ENCODE results near the gene HOXD4.

The HOXD4 gene

DNA sequence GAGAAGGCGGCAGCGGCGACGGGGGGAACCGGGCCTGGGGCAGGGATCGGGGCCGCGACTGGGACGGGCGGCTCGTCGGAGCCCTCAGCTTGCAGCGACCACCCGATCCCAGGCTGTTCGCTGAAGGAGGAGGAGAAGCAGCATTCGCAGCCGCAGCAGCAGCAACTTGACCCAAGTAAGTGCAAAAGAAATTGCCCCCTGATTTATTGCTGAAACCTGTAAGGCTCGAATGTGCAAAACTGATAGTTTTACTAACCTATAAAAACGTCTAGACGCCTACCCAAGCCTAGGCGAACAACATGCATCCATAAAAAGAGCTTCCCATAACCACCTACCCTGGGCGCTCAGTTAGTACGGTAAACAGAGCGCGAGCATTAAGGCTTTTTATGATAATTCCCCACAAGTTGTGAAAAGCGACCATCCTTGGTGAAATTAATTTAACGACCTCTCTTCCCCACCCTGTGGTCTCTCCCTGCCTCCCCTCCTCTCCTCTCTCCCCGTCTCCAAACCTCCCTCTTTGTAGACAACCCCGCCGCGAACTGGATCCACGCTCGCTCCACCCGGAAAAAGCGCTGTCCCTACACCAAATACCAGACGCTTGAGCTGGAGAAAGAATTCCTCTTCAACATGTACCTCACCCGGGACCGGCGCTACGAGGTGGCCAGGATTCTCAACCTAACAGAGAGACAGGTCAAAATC lies 27.8 kb upstream of the HOXD4 start:
- no peaks in the 10 kb centered on the region for H3K9me3 ChIP-seq (ENCODE audit: low read length)
- peak overlapping the region; percentile 29 for H3K9ac ChIP-seq (ENCODE audit: low read length)
- peak overlapping the region; percentile 56 to 84 for H3K4me3 ChIP-seq (ENCODE audit: low read depth in 1 of 2, low read length in 2 of 2)
- H3K36me3 ChIP-seq (ENCODE audit: insufficient read depth, low read length), result no peaks in the 10 kb centered on the region
- H3K4me1 ChIP-seq (ENCODE audit: insufficient read depth, low read length), result peaks cover 23% of the 10 kb centered on the region
- peak overlapping the region; percentile 75 for H3K27ac ChIP-seq (ENCODE audit: low read depth, low read length)
- H3K27me3 ChIP-seq (ENCODE audit: control insufficient read depth in 1 of 2, insufficient read depth in 2 of 2, low read length in 2 of 2), result peaks cover 8 to 27% of the 10 kb centered on the region in 2 donors

DNA sequence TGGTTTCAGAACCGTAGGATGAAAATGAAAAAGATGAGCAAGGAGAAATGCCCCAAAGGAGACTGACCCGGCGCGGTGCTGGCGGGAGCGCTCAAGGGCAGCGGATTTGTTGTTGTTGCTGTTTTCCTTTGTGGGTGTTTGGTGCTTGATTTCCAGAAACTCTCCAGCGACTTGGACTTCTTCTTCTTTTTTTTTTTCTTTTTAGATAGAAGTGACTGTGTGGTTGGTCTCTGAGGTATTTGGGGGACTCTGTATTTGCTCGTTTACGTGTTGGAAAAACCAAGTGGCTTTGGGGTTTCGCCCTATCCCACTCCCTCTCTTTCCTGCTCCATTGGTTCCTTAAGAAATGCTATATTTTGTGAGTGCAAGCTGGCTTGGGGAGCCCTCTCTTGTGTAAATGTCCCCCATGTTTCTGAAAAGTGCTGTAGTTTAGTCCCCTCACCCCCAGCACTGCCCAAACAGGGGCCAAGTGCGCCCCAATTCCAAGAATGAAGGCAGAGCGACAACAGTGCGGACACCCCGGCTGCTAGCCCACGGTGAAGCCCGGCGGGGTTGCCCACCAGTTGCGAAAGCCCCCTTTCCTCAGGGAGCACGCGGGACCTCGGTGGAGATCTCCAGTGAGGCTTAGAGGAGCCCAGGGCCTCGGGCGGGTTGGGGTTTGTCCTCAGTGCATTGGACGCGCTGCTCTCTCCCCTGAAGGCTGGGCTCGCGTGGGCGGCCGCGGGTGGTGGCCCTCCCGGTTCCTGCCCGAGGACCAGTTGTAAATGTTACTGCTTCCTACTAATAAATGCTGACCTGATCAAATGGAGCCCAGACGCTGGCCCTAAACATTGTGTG lies 27.0 kb upstream of the HOXD4 start:
- H3K4me3 ChIP-seq (ENCODE audit: low read depth in 1 of 2, low read length in 2 of 2), result peak overlapping the region in 1 of 2 donors; percentile 84
- no peaks in the 10 kb centered on the region for H3K9me3 ChIP-seq (ENCODE audit: low read length)
- no peaks in the 10 kb centered on the region for H3K36me3 ChIP-seq (ENCODE audit: insufficient read depth, low read length)
- peak overlapping the region; percentile 29 for H3K9ac ChIP-seq (ENCODE audit: low read length)
- peak overlapping the region; percentile 75 for H3K27ac ChIP-seq (ENCODE audit: low read depth, low read length)
- H3K27me3 ChIP-seq (ENCODE audit: control insufficient read depth in 1 of 2, insufficient read depth in 2 of 2, low read length in 2 of 2), result peaks cover 4 to 23% of the 10 kb centered on the region in 2 donors
- H3K4me1 ChIP-seq (ENCODE audit: insufficient read depth, low read length), result peaks cover 23% of the 10 kb centered on the region

GRCh38 chr2:176124947-176125771 lies 26.2 kb upstream of the HOXD4 start:
- Histone ChIP-seq H3K4me1 (ENCODE audit: insufficient read depth, low read length) (peaks cover 22% of the 10 kb centered on the region), H3K27me3 (ENCODE audit: control insufficient read depth in 1 of 2, insufficient read depth in 2 of 2, low read length in 2 of 2) (peaks cover 4 to 17% of the 10 kb centered on the region in 2 donors), H3K4me3 (ENCODE audit: low read depth in 1 of 2, low read length in 2 of 2) (peak overlapping the region in 1 of 2 donors; percentile 41), H3K27ac (ENCODE audit: low read depth, low read length) (no peak overlapping the region), H3K9me3 (ENCODE audit: low read length) (no peaks in the 10 kb centered on the region), H3K9ac (ENCODE audit: low read length) (no peak overlapping the region), H3K36me3 (ENCODE audit: insufficient read depth, low read length) (no peaks in the 10 kb centered on the region)

DNA sequence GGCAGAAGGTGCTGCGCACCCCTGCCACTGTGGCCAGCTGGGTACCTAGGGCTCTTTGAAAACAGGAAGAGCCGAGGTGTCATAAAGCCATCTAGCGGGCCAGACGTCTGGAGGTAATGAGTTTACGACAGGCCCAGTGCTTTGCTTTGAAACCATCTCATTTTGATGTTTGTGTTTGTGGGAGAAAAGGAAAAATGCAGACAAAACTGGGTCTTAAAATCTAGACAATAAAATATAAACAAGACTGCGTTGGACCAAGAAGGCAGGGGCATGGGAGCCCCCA lies 25.6 kb upstream of the HOXD4 start:
- H3K36me3 ChIP-seq (ENCODE audit: insufficient read depth, low read length), result no peaks in the 10 kb centered on the region
- H3K27me3 ChIP-seq (ENCODE audit: control insufficient read depth in 1 of 2, insufficient read depth in 2 of 2, low read length in 2 of 2), result peaks cover 0 to 15% of the 10 kb centered on the region in 2 donors
- no peak overlapping the region for H3K27ac ChIP-seq (ENCODE audit: low read depth, low read length)
- H3K9ac ChIP-seq (ENCODE audit: low read length), result no peak overlapping the region
- peaks cover 18% of the 10 kb centered on the region for H3K4me1 ChIP-seq (ENCODE audit: insufficient read depth, low read length)
- no peaks in the 10 kb centered on the region for H3K9me3 ChIP-seq (ENCODE audit: low read length)
- H3K4me3 ChIP-seq (ENCODE audit: low read depth in 1 of 2, low read length in 2 of 2), result no peak overlapping the region

GRCh38 chr2:176126929-176127773 lies 24.2 kb upstream of the HOXD4 start:
- no peaks in the 10 kb centered on the region for H3K36me3 ChIP-seq (ENCODE audit: insufficient read depth, low read length)
- no peaks in the 10 kb centered on the region for H3K9me3 ChIP-seq (ENCODE audit: low read length)
- peak overlapping the region; percentile 23 for H3K9ac ChIP-seq (ENCODE audit: low read length)
- peak overlapping the region in 1 of 2 donors; percentile 68 for H3K4me3 ChIP-seq (ENCODE audit: low read depth in 1 of 2, low read length in 2 of 2)
- peaks cover 23% of the 10 kb centered on the region for H3K4me1 ChIP-seq (ENCODE audit: insufficient read depth, low read length)
- peak overlapping the region; percentile 74 for H3K27ac ChIP-seq (ENCODE audit: low read depth, low read length)
- peaks cover 0 to 8% of the 10 kb centered on the region in 2 donors for H3K27me3 ChIP-seq (ENCODE audit: control insufficient read depth in 1 of 2, insufficient read depth in 2 of 2, low read length in 2 of 2)

- peaks cover 0 to 7% of the 10 kb centered on the region in 2 donors for H3K27me3 ChIP-seq (ENCODE audit: control insufficient read depth in 1 of 2, insufficient read depth in 2 of 2, low read length in 2 of 2)
- H3K27ac ChIP-seq (ENCODE audit: low read depth, low read length), result peak overlapping the region; percentile 74
- H3K4me3 ChIP-seq (ENCODE audit: low read depth in 1 of 2, low read length in 2 of 2), result peak overlapping the region in 1 of 2 donors; percentile 68
Observed at GRCh38 chr2:176127774-176128072, 23.6 kb upstream of the HOXD4 start.

GRCh38 chr2:176128172-176128981 lies 23.0 kb upstream of the HOXD4 start:
- peaks cover 0 to under 1% of the 10 kb centered on the region in 2 donors for H3K27me3 ChIP-seq (ENCODE audit: control insufficient read depth in 1 of 2, insufficient read depth in 2 of 2, low read length in 2 of 2)

More at GRCh38 chr2:176127774-176128072, 23.6 kb upstream of the HOXD4 start:
- H3K4me1 ChIP-seq (ENCODE audit: insufficient read depth, low read length), result peaks cover 28% of the 10 kb centered on the region
- H3K36me3 ChIP-seq (ENCODE audit: insufficient read depth, low read length), result no peaks in the 10 kb centered on the region
- H3K9me3 ChIP-seq (ENCODE audit: low read length), result no peaks in the 10 kb centered on the region
- peak overlapping the region; percentile 66 for H3K9ac ChIP-seq (ENCODE audit: low read length)

DNA sequence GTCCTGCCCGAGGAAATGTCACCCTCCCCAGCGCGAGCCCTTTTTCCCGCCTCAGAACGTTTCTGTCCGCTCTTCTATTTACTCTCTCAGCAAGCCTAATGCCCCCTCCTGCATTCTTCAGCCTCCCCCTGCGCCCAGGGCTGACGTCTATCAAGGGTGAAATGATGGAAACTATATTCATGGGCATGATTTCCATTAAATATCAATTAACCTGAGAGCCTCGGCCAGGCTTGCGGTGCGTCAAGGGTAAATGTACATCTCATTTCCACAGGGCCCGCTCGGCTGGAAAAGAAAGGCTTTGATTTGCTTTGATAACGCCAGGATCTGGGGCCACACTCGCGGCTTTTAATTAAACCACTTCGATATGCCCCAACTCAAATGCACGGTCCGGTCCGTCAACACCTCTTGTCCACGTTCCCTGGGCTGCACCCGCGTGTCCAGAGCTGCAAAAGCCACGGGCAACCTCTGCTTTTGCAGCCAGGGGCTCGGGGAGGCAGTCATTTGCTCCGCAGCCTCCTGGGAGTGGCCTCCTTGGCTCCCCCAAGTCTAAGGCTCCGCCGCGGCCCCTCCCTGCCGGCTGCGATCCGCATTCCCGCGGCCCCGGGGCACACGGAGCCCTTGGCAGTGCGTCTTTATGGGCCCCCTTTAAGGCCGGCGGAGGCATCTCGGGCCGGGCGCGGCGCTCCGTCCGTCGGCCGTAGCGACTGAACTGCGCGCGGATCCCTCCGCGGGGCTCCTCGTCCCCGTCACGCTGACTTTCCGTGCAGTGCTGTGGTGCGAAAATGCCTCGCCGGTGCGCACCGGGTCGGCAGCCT lies 22.2 kb upstream of the HOXD4 start, which contains the start of gene HOXD8:
Gene HOXD8, plus strand, starts transcription at position 724 of the 815 bp plus-strand sequence. CDS start 662 bp downstream, outside the sequence.
- no peaks in the 10 kb centered on the region for H3K36me3 ChIP-seq (ENCODE audit: insufficient read depth, low read length)
- H3K9ac ChIP-seq (ENCODE audit: low read length), result peak within 1 kb of the TSS; percentile 66
- peak within 1 kb of the TSS; percentile 96 for H3K27ac ChIP-seq (ENCODE audit: low read depth, low read length)
- H3K9me3 ChIP-seq (ENCODE audit: low read length), result no peaks in the 10 kb centered on the region
- peak within 1 kb of the TSS; percentile 53 to 68 for H3K4me3 ChIP-seq (ENCODE audit: low read depth in 1 of 2, low read length in 2 of 2)
- H3K27me3 ChIP-seq (ENCODE audit: control insufficient read depth in 1 of 2, insufficient read depth in 2 of 2, low read length in 2 of 2), result no peaks in the 10 kb centered on the region
- peaks cover 38% of the 10 kb centered on the region for H3K4me1 ChIP-seq (ENCODE audit: insufficient read depth, low read length)

More at GRCh38 chr2:176128172-176128981, 23.0 kb upstream of the HOXD4 start:
- Histone ChIP-seq H3K4me1 (ENCODE audit: insufficient read depth, low read length) (peaks cover 34% of the 10 kb centered on the region), H3K9me3 (ENCODE audit: low read length) (no peaks in the 10 kb centered on the region), H3K27ac (ENCODE audit: low read depth, low read length) (peak overlapping the region; percentile 74), H3K4me3 (ENCODE audit: low read depth in 1 of 2, low read length in 2 of 2) (peak overlapping the region; percentile 40 to 68), H3K9ac (ENCODE audit: low read length) (peak overlapping the region; percentile 66), H3K36me3 (ENCODE audit: insufficient read depth, low read length) (no peaks in the 10 kb centered on the region)

- peak overlapping the region; percentile 74 for H3K27ac ChIP-seq (ENCODE audit: low read depth, low read length)
- no peaks in the 10 kb centered on the region for H3K9me3 ChIP-seq (ENCODE audit: low read length)
- no peaks in the 10 kb centered on the region for H3K27me3 ChIP-seq (ENCODE audit: control insufficient read depth in 1 of 2, insufficient read depth in 2 of 2, low read length in 2 of 2)
- H3K4me3 ChIP-seq (ENCODE audit: low read depth in 1 of 2, low read length in 2 of 2), result peak overlapping the region in 1 of 2 donors; percentile 40
- no peaks in the 10 kb centered on the region for H3K36me3 ChIP-seq (ENCODE audit: insufficient read depth, low read length)
- H3K9ac ChIP-seq (ENCODE audit: low read length), result no peak overlapping the region
- peaks cover 40% of the 10 kb centered on the region for H3K4me1 ChIP-seq (ENCODE audit: insufficient read depth, low read length)
Observed at GRCh38 chr2:176129813-176130146, 21.6 kb upstream of the HOXD4 start.

All from muscle layer of colon (tissue), 2 donors.